SU-DHL-6 (cell line): Measurements from ENCODE around the gene OBSCN.

Experiments
- H2AFZ ChIP-seq: fragments of 200-600 bp; sonication (generic); 2 replicates; pipeline ENCODE4 v1.6.1; 2014; ENCODE audit warnings: low read depth, mild to moderate bottlenecking, moderate library complexity, mixed read lengths, antibody characterized with exemption, low read length; ENCODE audit not compliant: severe bottlenecking
- H3F3A ChIP-seq: fragments of 200-600 bp; shearing (Covaris generic); 2 replicates; pipeline ENCODE4 v1.6.0; 2016; ENCODE audit warnings: antibody characterized with exemption, mild to moderate bottlenecking; ENCODE audit not compliant: insufficient read depth
- H3K27ac ChIP-seq: fragments of 200-600 bp; sonication (generic); 2 replicates; pipeline ENCODE4 v1.5.1; 2016; ENCODE audit warnings: low read depth, mild to moderate bottlenecking, low read length, moderate library complexity, mixed read lengths
- H3K27me3 ChIP-seq: fragments of 200-600 bp; sonication (generic), shearing (Covaris generic); 2 replicates; pipeline ENCODE4 v1.6.0; 2014; ENCODE audit warnings: mild to moderate bottlenecking, low read length
- H3K36me3 ChIP-seq: fragments of 200-600 bp; sonication (generic); 2 replicates; pipeline ENCODE4 v1.6.1; 2014; ENCODE audit warnings: mild to moderate bottlenecking, low read length, mixed read lengths
- H3K4me2 ChIP-seq: fragments of 300-600, 200-600 bp; shearing (Covaris generic), sonication (generic); 2 replicates; pipeline ENCODE4 v1.6.0; 2014; ENCODE audit warnings: low read length, low read depth, mild to moderate bottlenecking; ENCODE audit not compliant: poor library complexity, severe bottlenecking
- H3K4me3 ChIP-seq: fragments of 200-600 bp; sonication (generic); 2 replicates; pipeline ENCODE4 v1.5.1; 2014; ENCODE audit warnings: antibody characterized with exemption, low read length, mild to moderate bottlenecking, mixed read lengths; ENCODE audit not compliant: insufficient read depth, poor library complexity, severe bottlenecking
- H3K79me2 ChIP-seq: fragments of 200-600 bp; sonication (generic); 2 replicates; pipeline ENCODE4 v1.6.1; 2014; ENCODE audit warnings: mild to moderate bottlenecking, low read length, moderate library complexity; ENCODE audit not compliant: insufficient read depth
- H3K9ac ChIP-seq: fragments of 200-600 bp; sonication (generic); 2 replicates; pipeline ENCODE4 v1.7.0; 2014; ENCODE audit warnings: mild to moderate bottlenecking, low read length
- H3K9me2 ChIP-seq: fragments of 200-600 bp; sonication (generic); replicated peaks from 2 replicates; pipeline ENCODE4 v1.6.1; 2014; ENCODE audit warnings: low read length; ENCODE audit not compliant: insufficient read depth
- H3K9me3 ChIP-seq: fragments of 200-600 bp; sonication (generic); 2 replicates; pipeline ENCODE4 v1.6.1; 2014; ENCODE audit warnings: low read length, mixed read lengths; ENCODE audit not compliant: insufficient read depth
- H4K20me1 ChIP-seq: fragments of 200-600 bp; sonication (generic); 2 replicates; pipeline ENCODE4 v1.6.1; 2014; ENCODE audit warnings: low read depth, mild to moderate bottlenecking, antibody characterized with exemption, low read length, moderate library complexity, mixed read lengths
- CTCF ChIP-seq: fragments of 200-600 bp; sonication (generic); IDR thresholded peaks from one replicate; pipeline ENCODE4 v1.5.1; 2017; ENCODE audit warnings: antibody characterized with exemption, mild to moderate bottlenecking, low read length, moderate library complexity; ENCODE audit not compliant: insufficient read depth, poor library complexity, severe bottlenecking
- EZH2phosphoT487 ChIP-seq: fragments of 200-600 bp; sonication (generic), shearing (Covaris generic); conservative IDR thresholded peaks from 2 replicates; pipeline ENCODE4 v1.6.1; 2018; ENCODE audit warnings: mild to moderate bottlenecking, antibody characterized with exemption, low read length, moderate library complexity, mixed read lengths

Gene OBSCN

GRCh38 chr1:228334226-228334935 is 126.5 kb downstream of the OBSCN start:
- H3F3A ChIP-seq = no peaks in the 10 kb centered on the region
- H3K9ac ChIP-seq = no peak overlapping the region
- H3K9me3 ChIP-seq = no peaks in the 10 kb centered on the region
- no peaks in the 10 kb centered on the region for H3K27me3 ChIP-seq
- H3K4me3 ChIP-seq = no peak overlapping the region
- H2AFZ ChIP-seq = no peak overlapping the region
- no peak for TF ChIP-seq CTCF
- TF ChIP-seq EZH2phosphoT487 = no peak
- no peaks in the 10 kb centered on the region for H3K79me2 ChIP-seq
- no peaks in the 10 kb centered on the region for H3K9me2 ChIP-seq
- H3K36me3 ChIP-seq = no peaks in the 10 kb centered on the region
- H3K27ac ChIP-seq = no peak overlapping the region
- H3K4me2 ChIP-seq = no peak overlapping the region
- no peaks in the 10 kb centered on the region for H4K20me1 ChIP-seq

GRCh38 chr1:228334954-228335353 is 127.1 kb downstream of the OBSCN start:
- no peaks in the 10 kb centered on the region for H3K79me2 ChIP-seq
- TF ChIP-seq CTCF (no peak), EZH2phosphoT487 (no peak)
- no peaks in the 10 kb centered on the region for H3K27me3 ChIP-seq
- H3K9ac ChIP-seq = no peak overlapping the region
- H3K9me3 ChIP-seq = no peaks in the 10 kb centered on the region
- H3K4me3 ChIP-seq = no peak overlapping the region
- H4K20me1 ChIP-seq = no peaks in the 10 kb centered on the region
- H3K4me2 ChIP-seq = no peak overlapping the region
- no peaks in the 10 kb centered on the region for H3K36me3 ChIP-seq
- no peak overlapping the region for H2AFZ ChIP-seq
- no peak overlapping the region for H3K27ac ChIP-seq
- H3F3A ChIP-seq = no peaks in the 10 kb centered on the region
- H3K9me2 ChIP-seq = no peaks in the 10 kb centered on the region

GRCh38 chr1:228335406-228336307 is 127.8 kb downstream of the OBSCN start:
- Histone ChIP-seq H3K27ac (no peak overlapping the region), H3K79me2 (no peaks in the 10 kb centered on the region), H3F3A (no peaks in the 10 kb centered on the region), H3K4me3 (no peak overlapping the region), H3K4me2 (no peak overlapping the region), H3K9me3 (no peaks in the 10 kb centered on the region), H3K27me3 (no peaks in the 10 kb centered on the region), H4K20me1 (no peaks in the 10 kb centered on the region), H3K36me3 (no peaks in the 10 kb centered on the region), H3K9me2 (no peaks in the 10 kb centered on the region), H3K9ac (no peak overlapping the region), H2AFZ (no peak overlapping the region)
- no peak for TF ChIP-seq EZH2phosphoT487
- TF ChIP-seq CTCF = no peak
